HG03108 (cell line): ENCODE measurements around the gene TMEM198.

Source experiments
- ATAC-seq: cut with Tn5 transposase; IDR thresholded peaks from one replicate; pipeline ENCODE4 v1.9.1; 2021; ENCODE audit warnings: moderate library complexity; ENCODE audit not compliant: unreplicated experiment

Gene TMEM198

DNA sequence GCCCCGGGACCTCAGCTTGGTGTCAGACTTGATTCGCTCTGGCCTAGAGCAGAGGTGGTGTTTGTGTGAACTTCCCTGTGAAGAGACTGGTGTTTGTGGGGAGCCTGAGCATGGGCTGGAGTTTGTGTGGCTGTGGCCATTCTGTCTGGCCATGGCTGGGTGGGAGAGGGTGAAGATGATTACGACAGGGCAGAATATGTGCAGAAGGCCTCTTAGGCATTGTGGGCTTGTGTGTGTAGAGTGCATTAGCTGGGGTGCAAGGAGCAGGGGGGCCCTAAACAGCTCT lies 17.0 kb downstream of the TMEM198 start:
- ATAC-seq = no peak

DNA sequence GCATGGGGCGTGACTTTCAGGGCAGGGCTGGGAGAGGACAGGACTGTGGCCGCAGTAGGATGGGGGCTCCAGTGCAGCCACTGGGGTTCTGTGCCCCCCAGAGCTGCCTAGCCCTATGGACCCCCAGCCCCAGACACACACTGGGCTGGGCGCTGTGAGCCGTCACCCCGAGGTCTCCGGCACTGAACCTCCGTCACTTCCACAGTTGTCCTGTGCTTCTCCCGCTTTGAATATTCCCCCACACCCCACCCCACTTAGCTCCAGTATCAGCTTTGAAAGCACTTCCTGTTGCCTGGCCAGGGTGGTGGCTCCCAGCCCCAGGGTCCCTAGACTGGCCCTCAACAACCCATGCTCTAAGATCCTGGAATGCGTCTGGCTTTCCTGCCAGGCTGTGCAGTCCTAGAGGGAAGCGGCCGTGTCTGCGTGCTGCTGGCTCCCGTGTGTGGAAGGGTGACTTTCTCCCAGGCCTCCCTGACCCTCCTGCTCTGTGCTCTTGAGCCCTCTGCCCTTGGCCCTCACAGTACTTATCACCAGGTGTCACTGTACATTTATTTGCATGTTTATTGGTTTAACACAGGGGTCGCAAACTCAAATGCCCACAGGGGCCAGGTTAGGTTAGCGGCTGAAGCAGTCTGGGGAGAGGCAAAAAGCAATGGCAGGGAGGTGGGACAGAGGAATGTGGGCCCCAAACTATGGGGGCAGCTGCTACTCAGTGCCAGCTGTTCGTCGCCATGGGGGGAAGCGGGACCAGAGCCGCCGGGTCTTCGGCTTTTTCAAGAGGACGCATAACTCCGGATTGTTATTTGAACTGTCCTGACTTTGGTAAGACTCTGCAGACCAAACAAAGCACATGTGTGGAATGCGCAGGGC lies 17.6 kb downstream of the TMEM198 start:
- no peak for ATAC-seq

DNA sequence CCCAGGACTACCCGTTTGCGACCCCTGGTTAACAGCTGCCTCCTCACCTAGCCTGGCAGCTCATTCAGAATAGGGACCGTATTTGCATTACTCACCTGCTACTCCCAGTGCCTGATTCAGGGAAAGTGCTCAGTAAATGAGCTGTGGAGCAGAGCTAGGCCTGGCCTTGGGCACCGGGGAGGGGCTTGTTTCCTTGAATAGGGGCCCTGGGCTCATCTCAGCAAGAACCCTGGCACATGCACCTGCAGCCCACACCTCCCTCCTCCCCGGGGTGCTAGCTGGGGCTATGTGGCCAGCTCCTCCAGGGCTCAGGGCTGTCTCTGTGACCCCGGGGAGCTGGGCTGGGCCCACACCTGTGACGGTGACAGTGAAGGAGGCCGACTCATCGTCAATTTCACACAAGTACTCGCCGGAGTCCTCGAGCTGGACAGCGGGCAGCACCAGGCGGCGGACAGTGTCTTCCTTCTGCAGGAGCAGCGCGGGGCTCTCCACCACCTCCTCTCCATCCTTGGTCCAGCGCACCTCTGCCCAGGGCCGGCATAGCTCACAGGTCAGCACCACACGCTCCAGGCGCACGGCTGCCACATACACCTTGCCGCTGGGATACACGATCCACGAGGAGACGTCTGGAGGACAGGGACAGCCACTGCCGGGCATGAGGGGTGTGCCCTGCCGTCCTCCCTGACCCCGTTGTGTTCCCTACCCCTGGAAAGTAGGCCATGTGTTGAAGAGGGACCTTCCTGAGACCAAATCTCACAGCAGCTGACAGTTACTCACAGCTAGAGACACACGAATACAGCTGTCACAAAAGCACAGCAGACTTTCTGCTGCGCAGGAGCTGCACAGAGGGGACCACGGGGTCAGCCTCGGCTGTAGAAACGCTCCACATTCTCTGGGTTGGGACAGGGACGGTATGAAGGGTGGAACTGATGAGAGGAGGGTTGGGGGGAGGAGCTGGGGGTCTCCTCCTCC lies 18.5 kb downstream of the TMEM198 start:
- no peak for ATAC-seq

- no peak for ATAC-seq
Observed at GRCh38 chr2:219563271-219563928, 19.6 kb downstream of the TMEM198 start.

DNA sequence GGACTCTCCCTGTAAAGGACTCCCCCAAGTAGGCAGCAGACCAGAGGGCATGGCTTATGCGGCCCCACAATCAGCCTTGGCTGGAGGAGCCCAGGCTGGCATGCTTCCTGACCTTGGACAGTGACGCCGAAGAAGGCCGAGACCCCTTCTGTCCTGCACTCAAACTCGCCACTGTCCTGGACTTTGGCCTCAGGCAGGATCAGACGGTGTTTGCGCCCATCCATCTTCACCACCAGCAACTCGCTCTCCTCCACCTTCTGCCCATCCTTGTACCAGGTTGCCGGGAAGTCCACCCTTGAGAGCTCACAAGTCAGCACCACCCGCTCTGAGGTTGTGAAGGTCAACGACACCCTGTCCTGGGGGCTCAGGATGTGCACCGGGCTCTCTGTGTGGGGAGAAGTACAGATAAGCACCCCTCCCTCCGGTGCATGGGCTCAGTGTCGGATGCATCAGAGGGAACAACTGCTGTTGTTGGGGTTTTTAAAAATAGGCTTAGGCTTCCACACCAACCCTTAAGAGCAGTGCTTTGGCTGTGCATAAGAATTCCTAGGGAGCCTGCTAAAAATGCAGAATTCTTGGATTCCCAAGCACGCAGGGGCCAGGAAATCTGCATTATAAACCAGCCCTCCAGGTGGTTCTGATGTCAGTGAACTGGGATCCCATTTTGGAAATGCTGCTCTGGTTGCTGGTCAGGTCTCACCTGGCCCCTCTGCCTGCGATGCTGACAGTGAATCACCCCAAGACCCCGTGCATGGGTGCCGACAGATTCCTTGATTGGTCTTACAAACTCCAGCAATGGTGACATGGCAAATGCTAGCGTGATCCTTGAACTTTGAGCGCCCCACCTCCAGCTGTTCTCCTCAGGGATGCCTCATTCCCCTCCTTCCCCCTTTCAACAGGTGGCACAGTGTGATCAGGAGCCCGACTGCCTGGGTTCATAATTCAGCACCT lies 21.6 kb downstream of the TMEM198 start:
- no peak for ATAC-seq

DNA sequence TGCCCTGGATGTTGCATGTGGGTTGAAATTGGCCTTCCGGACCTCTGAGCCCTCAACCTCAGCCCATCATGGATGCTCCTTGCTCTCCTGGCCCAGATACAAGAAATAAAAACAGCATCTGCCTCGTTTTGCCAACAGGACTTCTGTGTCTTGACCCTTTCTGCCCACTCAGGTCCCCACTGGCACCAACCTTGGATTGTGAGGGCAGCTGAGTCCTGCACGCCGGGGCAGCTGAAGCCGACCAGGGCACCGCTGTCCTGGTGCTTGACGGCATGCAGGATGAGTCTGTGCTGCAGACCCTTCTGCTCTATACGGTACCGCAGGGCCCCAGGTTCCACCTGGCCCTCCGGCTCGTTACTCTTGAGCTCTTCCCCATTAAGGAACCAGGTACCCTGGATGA lies 22.8 kb downstream of the TMEM198 start:
- no peak for ATAC-seq

- ATAC-seq = no peak
Observed at GRCh38 chr2:219567131-219567530, 23.3 kb downstream of the TMEM198 start.

DNA sequence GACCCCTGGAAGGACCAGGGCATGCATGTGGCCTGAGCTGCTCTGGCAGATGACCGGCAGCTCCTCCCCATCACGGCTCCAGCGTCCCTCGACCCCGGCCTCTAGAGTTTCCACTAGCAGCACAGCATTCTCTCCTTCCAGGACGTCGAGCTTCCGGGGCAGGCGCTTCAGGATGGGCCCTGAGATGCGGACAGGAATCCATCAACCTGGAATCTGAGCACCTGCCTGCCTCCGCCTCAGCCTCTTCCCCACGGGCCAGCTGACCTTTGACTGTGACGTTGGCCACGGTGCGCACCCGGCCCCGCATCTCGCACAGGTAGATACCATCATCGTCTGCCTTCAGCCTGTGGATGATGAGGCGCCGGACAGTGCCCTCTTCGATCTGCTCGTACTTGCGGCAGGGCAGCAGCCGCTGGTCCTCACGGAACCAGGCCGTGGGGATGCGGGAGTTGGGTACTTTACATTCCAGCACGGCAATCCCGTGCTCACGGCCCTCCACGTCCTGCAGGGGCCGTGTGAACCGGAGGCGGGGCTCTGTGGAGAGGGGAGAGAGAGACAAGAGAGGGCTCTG lies 24.0 kb downstream of the TMEM198 start:
- no peak for ATAC-seq

- no peak for ATAC-seq
Observed at GRCh38 chr2:219569041-219569440, 25.2 kb downstream of the TMEM198 start.

DNA sequence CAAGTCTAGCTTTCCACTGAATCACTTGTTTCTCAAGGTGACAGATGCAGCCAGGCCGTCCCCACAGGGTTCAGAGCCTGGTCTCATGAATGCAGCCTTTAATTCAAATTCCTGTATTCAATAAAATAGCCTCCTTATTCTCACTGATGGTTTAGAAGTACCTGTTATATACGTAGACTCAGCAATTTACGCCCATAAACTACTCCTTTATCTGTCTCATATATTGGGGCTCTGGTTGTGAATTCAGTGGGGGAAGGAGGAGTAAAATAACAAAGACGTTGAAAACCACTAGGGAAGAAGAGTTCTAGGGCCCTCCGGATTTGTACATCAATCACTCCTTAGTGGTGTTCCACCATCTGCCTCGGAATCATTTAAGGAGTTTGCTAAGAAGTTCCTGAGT lies 25.8 kb downstream of the TMEM198 start:
- no peak for ATAC-seq

- ATAC-seq = no peak
Observed at GRCh38 chr2:219570194-219570923, 26.5 kb downstream of the TMEM198 start.

GRCh38 chr2:219570924-219571310 lies 27.1 kb downstream of the TMEM198 start:
- no peak for ATAC-seq

GRCh38 chr2:219571311-219572236 lies 27.7 kb downstream of the TMEM198 start, which contains the start of gene OBSL1:
Gene OBSL1, minus strand, starts transcription at chr2:219571539. Its CDS starts 307 bp downstream, at chr2:219571232.
- ATAC-seq = no peak

DNA sequence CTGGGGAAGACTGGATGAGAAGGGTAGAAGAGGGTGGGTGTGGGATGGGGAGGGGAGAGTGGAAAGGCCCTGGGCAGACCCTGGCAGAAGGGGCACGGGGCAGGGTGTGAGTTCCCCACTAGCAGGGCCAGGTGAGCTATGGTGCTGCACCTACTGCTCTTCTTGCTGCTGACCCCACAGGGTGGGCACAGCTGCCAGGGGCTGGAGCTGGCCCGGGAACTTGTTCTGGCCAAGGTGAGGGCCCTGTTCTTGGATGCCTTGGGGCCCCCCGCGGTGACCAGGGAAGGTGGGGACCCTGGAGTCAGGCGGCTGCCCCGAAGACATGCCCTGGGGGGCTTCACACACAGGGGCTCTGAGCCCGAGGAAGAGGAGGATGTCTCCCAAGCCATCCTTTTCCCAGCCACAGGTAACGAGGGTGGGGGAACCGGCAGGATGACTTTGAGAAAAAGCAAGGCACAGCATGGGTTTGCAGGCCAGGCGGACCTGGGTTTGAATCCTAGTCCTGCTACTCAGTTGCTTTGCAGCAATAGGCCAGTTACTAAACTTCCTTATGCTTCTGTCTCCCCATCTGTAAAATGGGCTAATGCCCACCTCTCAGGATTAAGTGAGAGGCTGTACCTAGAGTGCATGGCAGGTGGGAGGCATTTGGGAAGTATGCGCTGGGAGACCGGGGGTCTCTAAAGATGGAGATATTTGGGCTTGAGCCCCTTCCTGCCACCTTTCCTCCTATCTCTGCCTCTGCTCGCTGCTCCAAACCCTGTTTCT lies 28.6 kb downstream of the TMEM198 start, which contains the start of gene INHA:
TSS of gene INHA (plus strand) at position 74 of the 765 bp plus-strand sequence. CDS start at position 139, 65 bp downstream.
- no peak for ATAC-seq

- no peak for ATAC-seq
Observed at GRCh38 chr2:219573166-219573565, 29.3 kb downstream of the TMEM198 start.

- no peak for ATAC-seq
Observed at GRCh38 chr2:219574484-219575311, 30.9 kb downstream of the TMEM198 start.
